GM18499 (cell line): ENCODE results near the gene BIRC7.

Source experiments
- ATAC-seq: cut with Tn5 transposase; IDR thresholded peaks from one replicate; pipeline ENCODE4 v1.9.1; 2021; ENCODE audit warnings: moderate number of reproducible peaks; ENCODE audit not compliant: insufficient read depth, unreplicated experiment

Gene BIRC7

DNA sequence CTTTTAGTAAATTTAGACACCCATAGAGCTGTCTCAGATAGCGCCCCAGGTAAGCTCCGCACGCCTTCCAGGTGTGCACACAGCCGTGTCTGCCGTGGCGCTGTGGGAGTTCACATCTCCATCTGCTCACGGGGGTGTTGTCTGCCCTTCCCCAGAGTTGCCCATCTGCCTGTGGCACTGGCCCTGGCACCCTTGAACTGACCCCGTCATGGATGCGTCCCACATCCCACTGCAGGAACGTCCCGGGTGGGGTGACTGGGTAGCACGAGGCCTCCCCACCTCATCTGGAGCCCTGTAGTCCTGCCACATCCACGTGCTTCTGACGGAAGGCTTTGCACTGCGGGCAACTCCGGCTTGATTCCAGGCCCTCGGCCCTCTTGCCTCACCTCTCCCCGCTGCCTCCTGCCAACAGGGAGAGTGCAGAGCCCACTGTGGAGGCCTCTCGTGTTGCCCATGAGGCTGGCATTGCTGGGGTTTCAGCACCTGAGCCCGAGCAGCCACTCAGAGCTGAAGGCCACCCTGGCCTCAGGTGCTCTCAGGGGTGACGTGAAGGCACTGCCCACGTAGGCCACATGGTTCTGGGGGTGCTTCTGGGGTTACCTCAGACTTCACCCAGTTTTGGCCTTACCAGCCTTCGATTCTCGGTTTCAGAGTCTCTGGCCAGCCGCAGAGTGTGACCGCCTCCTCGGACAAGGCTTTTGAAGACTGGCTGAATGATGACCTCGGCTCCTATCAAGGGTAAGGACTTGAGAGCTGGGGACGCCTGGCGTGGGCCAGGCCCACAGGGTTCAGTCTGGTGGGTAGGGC lies 42.0 kb downstream of the BIRC7 start:
- no peak for ATAC-seq

DNA sequence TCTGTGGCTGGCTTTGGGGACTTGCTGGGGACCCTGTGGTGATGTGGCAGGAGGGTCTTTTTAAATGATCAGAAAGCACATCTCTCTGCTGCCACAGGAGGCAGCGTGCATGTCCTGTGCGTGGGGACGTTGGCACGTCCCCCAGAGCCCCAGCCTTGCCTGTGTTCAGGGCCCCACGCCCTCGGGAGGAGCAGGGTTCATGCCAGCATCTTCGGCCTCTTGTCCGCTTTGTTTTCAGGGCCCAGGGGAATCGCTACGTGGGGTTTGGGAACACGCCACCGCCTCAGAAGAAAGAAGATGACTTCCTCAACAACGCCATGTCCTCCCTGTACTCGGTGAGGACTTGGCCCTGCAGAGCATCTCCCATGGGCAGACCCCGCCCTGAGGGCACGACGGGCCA lies 43.0 kb downstream of the BIRC7 start:
- no peak for ATAC-seq

DNA sequence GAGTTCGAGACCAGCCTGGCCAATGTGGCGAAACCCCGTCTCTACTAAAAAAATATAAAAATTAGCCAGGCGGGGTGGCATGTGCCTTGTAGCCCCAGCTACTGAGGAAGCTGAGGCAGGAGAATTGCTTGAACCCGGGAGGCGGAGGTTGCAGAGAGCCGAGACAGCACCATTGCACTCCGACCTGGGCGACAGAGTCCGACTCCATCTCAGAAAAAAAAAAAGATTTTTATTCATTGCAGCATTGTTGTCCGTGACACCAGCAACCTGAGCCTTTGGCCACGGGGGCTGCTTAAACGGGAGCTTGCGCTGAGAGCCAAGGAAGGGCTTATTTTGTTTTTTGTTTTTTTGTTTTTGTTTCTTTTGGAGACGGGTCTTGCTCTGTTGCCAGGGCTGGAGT lies 44.2 kb downstream of the BIRC7 start:
- no peak for ATAC-seq

DNA sequence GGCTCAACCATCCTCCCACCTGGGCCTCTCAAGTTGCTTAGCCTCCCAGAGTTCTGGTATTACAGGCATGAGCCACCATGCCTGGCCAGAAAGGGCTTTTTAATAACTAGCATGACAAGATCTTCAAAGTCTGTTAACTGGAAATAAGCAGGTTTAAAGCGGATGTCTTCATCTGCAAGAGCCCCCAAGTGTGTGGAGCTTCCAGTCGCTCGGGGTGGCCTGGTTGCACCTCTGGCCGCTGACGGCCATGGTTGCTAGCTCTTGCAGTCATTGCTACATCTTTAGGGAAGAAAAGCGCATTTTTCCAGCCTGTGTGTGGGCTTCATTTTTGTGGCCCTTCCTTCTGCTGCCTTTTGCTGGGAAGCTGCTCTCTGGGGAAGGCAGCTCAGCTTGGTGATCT lies 44.7 kb downstream of the BIRC7 start:
- ATAC-seq = no peak

DNA sequence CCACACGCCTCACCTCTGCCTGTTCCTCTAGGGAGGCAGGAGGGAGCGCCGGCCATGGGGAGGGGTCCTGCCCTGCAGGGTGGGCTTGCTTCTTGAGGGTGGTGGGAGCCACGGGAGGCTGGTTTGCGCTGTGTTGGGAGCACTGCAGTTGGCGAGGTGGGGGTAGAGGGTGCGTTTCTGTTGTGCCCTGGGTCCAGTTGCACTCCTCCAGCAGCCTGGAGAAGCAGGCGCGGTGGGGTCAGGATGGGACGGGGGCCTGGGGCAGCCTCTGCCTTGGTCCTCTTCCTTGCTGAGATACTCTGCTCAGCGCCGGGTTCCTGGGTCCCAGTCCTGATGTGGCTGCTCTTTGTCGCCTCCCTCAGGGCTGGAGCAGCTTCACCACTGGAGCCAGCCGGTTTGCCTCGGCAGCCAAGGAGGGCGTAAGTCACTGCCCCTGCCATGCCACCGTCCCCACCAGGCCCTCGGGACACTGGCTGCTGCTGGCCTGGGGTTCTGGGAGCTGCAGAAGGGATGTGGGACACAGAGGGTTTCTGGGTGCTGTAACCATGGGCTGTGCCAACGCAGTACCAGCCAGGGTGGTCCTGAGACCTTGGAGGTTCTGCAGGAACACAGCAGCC lies 45.3 kb downstream of the BIRC7 start:
- ATAC-seq = no peak

DNA sequence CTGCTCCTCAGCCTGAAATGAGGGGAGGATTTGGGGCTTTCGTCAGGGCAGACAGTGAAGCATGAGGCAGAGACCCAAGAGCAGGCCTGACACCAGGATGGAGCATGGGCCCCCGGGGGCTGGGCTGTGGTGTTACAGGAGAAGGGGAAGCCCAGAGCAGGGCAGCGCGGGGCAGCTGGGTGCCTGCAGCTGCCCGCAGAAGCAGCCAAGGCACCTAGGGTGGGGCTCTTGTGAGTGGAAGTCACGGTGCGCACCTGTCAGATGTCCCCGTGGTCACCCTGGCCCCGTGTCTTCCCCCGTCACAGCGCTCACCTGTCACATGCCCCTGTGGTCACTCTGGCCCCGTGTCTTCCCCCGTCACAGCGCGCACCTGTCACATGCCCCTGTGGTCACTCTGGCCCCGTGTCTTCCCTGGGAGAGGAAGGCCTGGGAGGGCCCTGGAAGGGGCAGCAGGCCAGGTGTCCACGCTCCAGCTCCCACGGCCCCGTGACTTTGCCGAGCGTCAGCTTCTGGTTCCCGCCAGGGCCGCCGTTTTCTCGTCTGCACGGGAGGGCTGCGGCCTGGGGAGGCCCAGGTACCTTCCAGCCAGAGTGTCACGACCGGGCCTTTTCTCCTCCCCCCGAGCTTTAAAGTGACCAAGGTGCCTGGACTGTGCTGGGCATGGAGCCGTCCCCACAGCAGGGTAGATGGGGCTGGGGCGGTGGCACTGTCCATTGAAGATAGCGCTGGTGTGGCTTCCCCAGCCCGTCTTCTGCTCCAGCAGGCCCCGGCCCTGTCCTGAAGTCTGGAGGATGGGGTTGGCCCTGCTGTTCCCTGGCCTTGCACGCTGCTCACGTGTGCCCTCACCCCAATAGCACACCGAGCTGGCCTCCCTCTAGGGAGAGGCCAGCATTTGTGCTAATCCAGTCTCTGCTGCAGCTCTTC lies 46.3 kb downstream of the BIRC7 start:
- ATAC-seq = no peak

DNA sequence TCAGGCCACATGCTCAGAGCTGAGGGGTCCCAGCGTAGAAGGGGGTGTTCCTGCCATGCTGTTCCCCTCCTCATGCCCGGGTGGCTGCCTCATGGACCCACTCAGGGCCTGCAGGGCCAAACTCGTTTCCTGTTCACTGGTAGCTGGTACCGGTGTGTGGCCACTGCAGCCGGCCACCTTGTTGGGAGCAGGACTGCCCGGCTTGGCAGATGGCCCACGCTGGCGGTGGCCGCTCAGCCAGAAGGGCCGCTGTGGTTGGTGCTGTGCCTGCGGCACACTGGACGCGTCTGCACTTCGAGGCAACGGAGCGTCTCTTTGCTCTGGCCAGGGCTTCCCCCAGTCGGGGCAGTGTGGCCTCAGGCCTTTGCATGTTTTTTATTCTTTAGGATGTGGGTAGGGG lies 47.2 kb downstream of the BIRC7 start:
- ATAC-seq = no peak

DNA sequence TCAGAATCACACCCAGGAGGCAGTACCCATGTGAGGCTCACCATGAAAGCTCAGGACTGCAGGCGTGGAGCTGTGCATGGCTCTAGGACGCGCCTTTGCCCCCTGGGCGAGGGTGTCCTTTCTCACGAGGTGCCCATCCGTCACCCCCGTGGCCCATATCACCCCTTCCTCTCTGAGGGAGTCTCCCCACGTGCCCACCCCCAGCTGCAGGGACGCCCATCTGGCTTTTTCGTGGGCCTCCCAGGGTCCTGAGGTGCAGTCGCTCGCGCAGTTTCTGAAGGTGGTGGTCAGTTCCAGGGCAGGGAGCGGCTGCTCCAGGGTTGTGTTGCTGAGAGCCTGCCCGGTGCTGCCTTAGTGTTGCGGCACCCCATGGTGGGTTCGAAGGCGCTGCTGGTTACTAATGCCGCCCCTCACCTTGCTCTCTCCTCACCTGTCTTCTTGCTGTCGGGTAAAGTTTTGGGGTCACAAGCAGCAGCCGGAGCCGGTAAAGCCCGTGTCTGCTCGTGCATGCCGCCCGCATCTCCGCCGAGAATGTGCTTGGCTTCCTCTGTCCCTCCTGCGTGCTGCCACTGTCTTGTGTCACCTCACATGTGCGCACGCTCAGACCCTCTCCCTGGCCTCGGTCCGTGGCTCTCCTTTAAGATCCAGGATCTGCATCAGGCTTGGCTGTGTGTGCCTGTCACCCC lies 47.8 kb downstream of the BIRC7 start:
- no peak for ATAC-seq

DNA sequence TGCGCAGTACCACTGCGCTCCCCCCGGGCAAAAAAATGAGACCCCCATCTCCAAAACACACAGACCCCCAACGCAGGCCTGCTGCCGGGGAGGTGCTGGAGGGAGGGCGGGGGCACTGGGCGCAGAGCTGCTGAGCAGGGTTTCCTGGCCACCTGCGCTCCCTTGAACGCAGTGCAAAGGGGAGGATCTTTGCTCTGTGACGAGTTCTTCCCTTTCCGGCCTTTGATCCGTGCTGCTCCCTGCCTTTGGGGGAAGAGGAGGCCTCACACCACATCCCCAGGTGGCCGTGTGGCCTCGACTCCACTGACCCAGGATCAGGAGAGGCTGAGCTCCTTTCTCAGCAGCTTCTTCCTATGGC lies 48.4 kb downstream of the BIRC7 start:
- no peak for ATAC-seq

DNA sequence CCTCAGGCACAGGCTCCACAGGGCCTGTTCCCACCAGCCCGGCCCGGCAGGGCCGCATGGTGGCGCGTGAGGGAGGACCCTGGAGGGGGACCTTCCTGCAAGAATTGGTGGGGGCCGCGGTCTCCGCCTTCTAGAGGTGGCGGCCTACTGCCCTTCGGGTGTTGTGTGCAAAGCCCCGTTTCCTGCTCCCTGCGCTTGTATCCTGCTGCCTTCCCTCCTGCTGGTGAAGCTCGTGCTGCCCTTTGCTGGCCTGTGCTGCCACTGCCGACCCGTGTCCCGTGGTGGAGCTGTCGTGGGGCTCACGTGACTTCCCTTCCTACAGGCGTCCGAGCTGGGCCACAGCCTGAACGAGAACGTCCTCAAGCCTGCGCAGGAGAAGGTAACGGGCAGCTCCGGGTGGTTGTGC lies 48.8 kb downstream of the BIRC7 start:
- no peak for ATAC-seq

DNA sequence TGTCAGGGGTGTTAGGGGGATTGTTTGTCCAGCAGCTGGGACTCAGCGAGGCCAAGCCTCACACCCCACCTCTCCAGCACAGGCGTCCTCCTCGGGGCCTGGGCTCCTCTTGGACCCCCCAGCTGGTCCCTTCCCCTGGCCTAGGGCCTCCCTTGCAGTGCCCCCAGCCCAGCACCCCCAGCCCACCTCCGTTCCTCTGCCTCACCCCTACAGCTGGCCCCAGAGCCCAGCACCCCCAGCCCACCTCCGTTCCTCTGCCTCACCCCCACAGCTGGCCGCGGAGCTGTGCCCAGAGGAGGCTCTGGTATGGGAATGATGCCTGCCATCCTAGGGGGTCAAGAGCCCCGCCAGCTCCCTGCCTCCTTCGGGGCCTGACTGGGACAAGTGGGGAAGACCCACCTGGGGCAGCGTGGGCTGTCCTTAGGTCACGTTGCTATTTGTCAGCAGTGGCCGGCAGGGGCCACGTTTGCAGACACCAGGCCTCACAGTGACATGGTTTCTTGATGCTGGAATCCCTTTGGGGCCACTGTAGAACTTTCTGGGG lies 49.3 kb downstream of the BIRC7 start:
- ATAC-seq = no peak

DNA sequence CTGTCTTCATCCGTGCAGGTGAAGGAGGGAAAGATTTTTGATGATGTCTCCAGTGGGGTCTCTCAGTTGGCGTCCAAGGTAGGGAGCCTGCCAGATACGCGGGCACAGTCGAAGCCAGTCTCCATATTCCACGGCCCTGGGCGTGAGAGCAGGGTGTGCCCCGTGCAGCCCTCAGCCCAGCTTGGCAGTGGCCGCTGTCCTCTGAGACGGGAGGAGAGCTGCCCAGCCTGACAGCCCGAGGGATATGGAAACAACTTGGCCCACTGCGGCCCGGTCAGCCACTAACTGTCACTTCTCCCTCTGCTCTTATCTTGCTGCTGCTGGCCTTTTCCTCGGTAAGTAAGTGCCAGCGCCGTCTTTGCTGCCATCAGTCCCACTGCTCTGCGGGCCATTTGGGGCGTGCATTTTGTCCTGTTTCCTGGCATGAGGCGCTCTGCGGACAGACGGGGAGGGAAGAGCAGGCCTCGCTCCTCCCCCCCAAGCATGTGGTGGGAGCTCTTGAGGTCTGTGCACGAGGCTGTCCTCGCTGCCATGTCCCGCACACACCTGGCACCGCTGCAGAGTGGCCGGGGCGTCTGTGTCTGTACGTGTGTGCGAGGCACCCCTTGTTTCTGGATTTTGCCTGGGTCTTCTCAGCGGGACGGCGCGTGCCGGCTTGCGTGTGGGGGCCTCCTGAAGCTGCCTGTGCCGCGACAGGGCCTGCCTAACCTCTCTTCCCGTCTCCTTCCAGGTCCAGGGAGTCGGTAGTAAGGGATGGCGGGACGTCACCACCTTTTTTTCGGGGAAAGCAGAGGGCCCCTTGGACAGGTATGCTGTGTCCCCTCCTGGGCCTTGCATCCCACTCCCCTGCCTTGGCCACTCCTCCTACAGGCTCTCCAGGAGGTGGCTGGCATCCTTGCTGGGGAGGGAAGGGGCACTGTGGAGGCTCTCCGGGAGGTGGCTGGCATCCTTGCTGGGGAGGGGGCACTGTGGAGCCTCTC lies 50.2 kb downstream of the BIRC7 start:
- ATAC-seq = no peak

DNA sequence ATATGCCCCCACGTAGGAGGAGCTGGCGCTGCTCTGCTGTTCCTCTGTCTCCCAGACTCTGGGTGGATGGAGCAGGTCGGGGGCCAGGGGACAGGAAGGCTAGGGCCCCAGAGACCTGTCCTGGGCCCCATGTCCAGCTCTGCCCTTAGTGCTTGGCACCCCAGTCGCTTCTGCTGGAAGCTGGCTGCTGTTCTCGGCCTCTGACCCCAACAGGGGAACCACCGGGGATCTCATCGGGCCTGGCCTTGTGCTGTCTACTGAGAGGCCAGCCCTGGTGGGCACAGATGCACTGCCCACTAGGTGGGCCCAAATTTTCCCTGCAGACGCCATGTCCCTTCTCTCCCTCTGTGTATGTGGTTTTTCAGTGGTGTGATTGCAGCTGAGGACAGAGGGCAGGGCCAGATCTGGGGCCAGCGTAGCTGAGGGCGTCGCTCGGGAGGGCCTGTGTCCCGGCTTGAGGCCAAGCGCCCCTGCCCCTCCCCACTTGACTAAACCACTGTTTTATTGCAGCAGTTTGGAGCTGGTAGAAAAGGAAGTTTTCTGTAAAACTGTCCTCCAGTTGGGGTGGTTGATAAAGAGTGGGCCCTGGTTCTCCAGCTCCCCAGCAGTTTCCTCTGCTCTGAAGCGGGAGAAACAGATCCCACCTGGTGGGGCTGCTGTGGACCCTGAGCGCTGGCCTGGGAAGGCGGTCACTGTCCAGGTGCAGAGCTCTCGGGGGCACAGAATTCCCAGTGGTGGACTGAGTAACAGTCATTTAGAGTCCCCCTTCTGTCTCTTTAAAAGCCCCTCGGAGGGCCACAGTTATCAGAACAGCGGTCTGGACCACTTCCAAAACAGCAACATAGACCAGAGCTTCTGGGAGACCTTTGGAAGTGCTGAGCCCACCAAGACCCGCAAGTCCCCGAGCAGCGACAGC lies 51.3 kb downstream of the BIRC7 start:
- ATAC-seq = no peak

DNA sequence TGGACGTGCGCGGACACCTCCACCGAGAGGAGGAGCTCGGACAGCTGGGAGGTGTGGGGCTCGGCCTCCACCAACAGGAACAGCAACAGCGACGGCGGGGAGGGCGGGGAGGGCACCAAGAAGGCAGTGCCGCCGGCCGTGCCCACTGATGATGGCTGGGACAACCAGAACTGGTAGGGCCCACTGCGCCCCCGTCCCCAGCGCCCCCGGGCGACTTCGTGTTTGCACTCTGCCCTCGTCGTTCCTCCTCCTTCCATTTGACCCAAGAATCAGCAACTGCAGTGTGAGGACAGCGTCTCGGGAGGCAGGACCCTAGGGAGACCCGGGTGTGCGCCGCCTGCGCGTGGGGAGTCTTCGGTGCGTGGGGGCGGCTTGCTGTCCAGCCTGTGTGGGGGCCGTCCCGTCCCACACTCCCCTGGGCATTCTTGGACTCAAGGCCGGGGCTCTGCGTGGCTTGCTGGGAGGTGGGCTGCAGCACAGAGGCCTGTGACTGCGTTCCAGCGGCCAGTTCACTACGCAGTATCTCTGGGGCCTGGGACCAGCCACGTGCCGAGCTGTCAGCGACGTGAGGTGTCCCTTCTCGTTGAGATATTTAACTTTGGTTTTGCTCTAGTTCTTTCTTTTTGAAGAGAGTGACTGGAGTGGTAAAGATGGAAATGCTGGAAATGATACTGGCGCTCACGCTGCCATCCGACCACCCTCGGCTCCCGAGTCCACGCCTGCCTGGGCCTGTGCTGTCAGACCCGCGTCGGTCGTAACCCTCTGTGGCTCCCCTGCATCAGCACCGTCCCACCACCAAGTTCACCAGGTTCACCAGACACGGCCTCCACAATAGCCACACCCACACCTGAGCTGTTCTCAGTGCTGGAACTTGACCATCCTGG lies 52.2 kb downstream of the BIRC7 start:
- ATAC-seq = no peak

DNA sequence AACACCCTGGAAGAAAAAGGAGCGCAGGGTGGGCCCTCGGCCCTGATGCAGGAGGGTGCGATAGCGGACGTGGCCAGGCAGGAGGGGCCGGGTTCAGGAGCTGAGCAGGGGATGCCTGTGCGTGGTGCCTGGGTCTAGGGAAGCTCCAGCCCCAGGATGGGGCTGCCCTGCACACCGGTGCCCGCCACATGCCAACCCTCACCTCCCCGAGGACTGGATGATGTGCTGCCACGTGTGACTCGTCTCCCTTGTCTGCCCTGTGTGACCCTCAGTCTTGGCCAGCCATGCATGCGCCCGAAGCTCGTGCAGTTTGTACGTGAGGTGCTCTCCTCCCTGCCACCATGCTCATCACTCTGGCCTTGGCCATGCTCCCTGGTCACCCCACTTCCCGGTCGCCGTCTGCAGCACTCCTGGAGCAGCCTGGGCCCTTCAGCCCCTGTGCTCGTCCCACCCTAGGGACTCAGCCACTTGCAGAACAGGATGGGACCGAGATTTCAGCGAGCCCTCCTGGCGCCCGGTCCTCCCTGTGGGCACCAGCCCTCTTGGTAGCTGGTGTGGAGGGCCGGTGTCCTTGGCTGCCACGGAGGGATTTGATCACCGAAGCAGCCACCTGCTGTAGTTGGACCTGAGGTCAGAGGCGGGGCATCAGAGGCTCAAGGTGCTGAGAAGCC lies 53.0 kb downstream of the BIRC7 start:
- ATAC-seq = no peak

DNA sequence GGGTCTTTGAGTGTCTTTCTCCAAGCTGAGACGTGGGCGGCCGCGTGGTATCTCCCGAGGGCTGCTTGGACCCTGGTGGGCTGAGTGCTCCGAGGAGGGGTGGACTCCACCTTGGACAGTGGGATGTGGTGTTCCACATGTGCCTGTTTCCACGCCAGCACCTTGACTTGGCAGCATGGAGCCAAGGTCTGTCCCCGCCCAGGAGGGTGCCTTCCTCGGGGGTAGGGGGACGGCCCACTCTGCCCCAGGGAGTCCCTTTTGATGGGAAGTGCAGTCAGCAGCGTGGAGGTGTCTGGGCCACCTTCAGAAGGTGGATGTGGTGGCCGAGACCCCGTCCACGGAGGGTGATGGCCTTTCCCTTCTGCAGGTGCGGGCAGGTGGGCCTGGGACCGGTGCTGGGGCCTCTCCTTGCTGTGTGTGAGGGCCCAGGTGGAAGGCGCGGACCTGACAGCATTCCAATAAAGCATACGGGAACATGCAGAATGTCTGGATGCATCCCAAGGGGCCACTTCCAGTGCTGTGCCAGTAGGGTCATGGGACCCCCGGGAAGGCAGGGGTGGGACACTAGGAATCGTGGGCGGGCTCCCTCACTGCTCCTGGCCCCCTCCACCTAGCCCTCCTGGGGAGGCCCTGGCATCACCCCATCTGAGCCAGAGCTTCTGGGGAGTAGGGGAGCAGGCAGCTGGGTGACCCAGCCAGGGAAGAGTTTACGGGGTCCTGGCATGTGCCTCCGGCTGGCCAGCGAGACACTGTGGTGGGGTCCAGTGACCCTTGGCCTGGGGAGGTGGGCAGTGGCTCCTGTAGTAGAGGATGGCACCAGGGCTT lies 53.8 kb downstream of the BIRC7 start:
- no peak for ATAC-seq
